ENCODE results near the gene GALR3.

Gene GALR3

GRCh38 chr22:37846433-37846832 is 23.3 kb downstream of the GALR3 start:
- no peak overlapping the region for H3K27ac ChIP-seq (ENCODE audit: low read depth, low read length)
- no peak overlapping the region for H3K9ac ChIP-seq (ENCODE audit: low read depth in 1 of 2, low read length in 2 of 2)
- peaks cover 2 to 5% of the 10 kb centered on the region in 2 donors for H3K36me3 ChIP-seq (ENCODE audit: control insufficient read depth in 1 of 2, insufficient read depth in 2 of 2, low read length in 2 of 2)
- no peak overlapping the region for H3K4me3 ChIP-seq (ENCODE audit: low read depth in 1 of 2, low read length in 2 of 2)
- no peaks in the 10 kb centered on the region for H3K27me3 ChIP-seq (ENCODE audit: control insufficient read depth in 1 of 2, insufficient read depth in 2 of 2, low read length in 2 of 2)
- H3K4me1 ChIP-seq (ENCODE audit: control insufficient read depth in 1 of 2, insufficient read depth in 2 of 2, low read length in 2 of 2), result peaks cover 26 to 28% of the 10 kb centered on the region in 2 donors
- no peaks in the 10 kb centered on the region for H3K9me3 ChIP-seq (ENCODE audit: control insufficient read depth in 1 of 2, low read length in 2 of 2)

- Histone ChIP-seq H3K27me3 (ENCODE audit: control insufficient read depth in 1 of 2, insufficient read depth in 2 of 2, low read length in 2 of 2) (no peaks in the 10 kb centered on the region), H3K9ac (ENCODE audit: low read depth in 1 of 2, low read length in 2 of 2) (peak overlapping the region; percentile 78 to 90), H3K4me3 (ENCODE audit: low read depth in 1 of 2, low read length in 2 of 2) (peak overlapping the region; percentile 93 to 98), H3K27ac (ENCODE audit: low read depth, low read length) (peak overlapping the region; percentile 88), H3K4me1 (ENCODE audit: control insufficient read depth in 1 of 2, insufficient read depth in 2 of 2, low read length in 2 of 2) (peaks cover 14 to 15% of the 10 kb centered on the region in 2 donors), H3K36me3 (ENCODE audit: control insufficient read depth in 1 of 2, insufficient read depth in 2 of 2, low read length in 2 of 2) (peaks cover 13 to 23% of the 10 kb centered on the region in 2 donors), H3K9me3 (ENCODE audit: control insufficient read depth in 1 of 2, low read length in 2 of 2) (no peaks in the 10 kb centered on the region)
Measured at GRCh38 chr22:37848587-37849088, 25.5 kb downstream of the GALR3 start.

- Histone ChIP-seq H3K9me3 (ENCODE audit: control insufficient read depth in 1 of 2, low read length in 2 of 2) (no peaks in the 10 kb centered on the region), H3K36me3 (ENCODE audit: control insufficient read depth in 1 of 2, insufficient read depth in 2 of 2, low read length in 2 of 2) (peaks cover 18 to 29% of the 10 kb centered on the region in 2 donors), H3K4me1 (ENCODE audit: control insufficient read depth in 1 of 2, insufficient read depth in 2 of 2, low read length in 2 of 2) (peaks cover 14 to 15% of the 10 kb centered on the region in 2 donors), H3K27me3 (ENCODE audit: control insufficient read depth in 1 of 2, insufficient read depth in 2 of 2, low read length in 2 of 2) (no peaks in the 10 kb centered on the region), H3K9ac (ENCODE audit: low read depth in 1 of 2, low read length in 2 of 2) (peak within 1 kb of the TSS; percentile 78 to 90), H3K27ac (ENCODE audit: low read depth, low read length) (peak within 1 kb of the TSS; percentile 88), H3K4me3 (ENCODE audit: low read depth in 1 of 2, low read length in 2 of 2) (peak within 1 kb of the TSS; percentile 93 to 98)
Measured at GRCh38 chr22:37849089-37849751, 26.0 kb downstream of the GALR3 start, which contains the start of gene EIF3L. Gene EIF3L (plus strand): TSS chr22:37849419. CDS start chr22:37849450, 31 bp downstream.

GRCh38 chr22:37850801-37851200 is 27.6 kb downstream of the GALR3 start:
- H3K9me3 ChIP-seq (ENCODE audit: control insufficient read depth in 1 of 2, low read length in 2 of 2), result no peaks in the 10 kb centered on the region
- peaks cover 14 to 15% of the 10 kb centered on the region in 2 donors for H3K4me1 ChIP-seq (ENCODE audit: control insufficient read depth in 1 of 2, insufficient read depth in 2 of 2, low read length in 2 of 2)
- peaks cover 18 to 45% of the 10 kb centered on the region in 2 donors for H3K36me3 ChIP-seq (ENCODE audit: control insufficient read depth in 1 of 2, insufficient read depth in 2 of 2, low read length in 2 of 2)
- no peak overlapping the region for H3K27ac ChIP-seq (ENCODE audit: low read depth, low read length)
- no peaks in the 10 kb centered on the region for H3K27me3 ChIP-seq (ENCODE audit: control insufficient read depth in 1 of 2, insufficient read depth in 2 of 2, low read length in 2 of 2)
- H3K4me3 ChIP-seq (ENCODE audit: low read depth in 1 of 2, low read length in 2 of 2), result no peak overlapping the region
- no peak overlapping the region for H3K9ac ChIP-seq (ENCODE audit: low read depth in 1 of 2, low read length in 2 of 2)

GRCh38 chr22:37852418-37852817 is 29.2 kb downstream of the GALR3 start:
- H3K27me3 ChIP-seq (ENCODE audit: control insufficient read depth in 1 of 2, insufficient read depth in 2 of 2, low read length in 2 of 2), result no peaks in the 10 kb centered on the region
- no peak overlapping the region for H3K27ac ChIP-seq (ENCODE audit: low read depth, low read length)
- no peaks in the 10 kb centered on the region for H3K9me3 ChIP-seq (ENCODE audit: control insufficient read depth in 1 of 2, low read length in 2 of 2)
- H3K4me3 ChIP-seq (ENCODE audit: low read depth in 1 of 2, low read length in 2 of 2), result no peak overlapping the region
- H3K36me3 ChIP-seq (ENCODE audit: control insufficient read depth in 1 of 2, insufficient read depth in 2 of 2, low read length in 2 of 2), result peaks cover 18 to 54% of the 10 kb centered on the region in 2 donors
- no peak overlapping the region for H3K9ac ChIP-seq (ENCODE audit: low read depth in 1 of 2, low read length in 2 of 2)
- peaks cover 14 to 15% of the 10 kb centered on the region in 2 donors for H3K4me1 ChIP-seq (ENCODE audit: control insufficient read depth in 1 of 2, insufficient read depth in 2 of 2, low read length in 2 of 2)

GRCh38 chr22:37854946-37855345 is 31.8 kb downstream of the GALR3 start:
- Histone ChIP-seq H3K4me1 (ENCODE audit: control insufficient read depth in 1 of 2, insufficient read depth in 2 of 2, low read length in 2 of 2) (peaks cover 3 to 9% of the 10 kb centered on the region in 2 donors), H3K36me3 (ENCODE audit: control insufficient read depth in 1 of 2, insufficient read depth in 2 of 2, low read length in 2 of 2) (peaks cover 28 to 71% of the 10 kb centered on the region in 2 donors), H3K27ac (ENCODE audit: low read depth, low read length) (no peak overlapping the region), H3K9ac (ENCODE audit: low read depth in 1 of 2, low read length in 2 of 2) (no peak overlapping the region), H3K4me3 (ENCODE audit: low read depth in 1 of 2, low read length in 2 of 2) (no peak overlapping the region), H3K27me3 (ENCODE audit: control insufficient read depth in 1 of 2, insufficient read depth in 2 of 2, low read length in 2 of 2) (no peaks in the 10 kb centered on the region), H3K9me3 (ENCODE audit: control insufficient read depth in 1 of 2, low read length in 2 of 2) (no peaks in the 10 kb centered on the region)

GRCh38 chr22:37855462-37855861 is 32.3 kb downstream of the GALR3 start:
- Histone ChIP-seq H3K36me3 (ENCODE audit: control insufficient read depth in 1 of 2, insufficient read depth in 2 of 2, low read length in 2 of 2) (peaks cover 31 to 75% of the 10 kb centered on the region in 2 donors), H3K9me3 (ENCODE audit: control insufficient read depth in 1 of 2, low read length in 2 of 2) (no peaks in the 10 kb centered on the region), H3K4me3 (ENCODE audit: low read depth in 1 of 2, low read length in 2 of 2) (no peak overlapping the region), H3K27ac (ENCODE audit: low read depth, low read length) (no peak overlapping the region), H3K27me3 (ENCODE audit: control insufficient read depth in 1 of 2, insufficient read depth in 2 of 2, low read length in 2 of 2) (no peaks in the 10 kb centered on the region), H3K9ac (ENCODE audit: low read depth in 1 of 2, low read length in 2 of 2) (no peak overlapping the region), H3K4me1 (ENCODE audit: control insufficient read depth in 1 of 2, insufficient read depth in 2 of 2, low read length in 2 of 2) (peaks cover 0 to 6% of the 10 kb centered on the region in 2 donors)

GRCh38 chr22:37860796-37861421 is 37.7 kb downstream of the GALR3 start:
- Histone ChIP-seq H3K27me3 (ENCODE audit: control insufficient read depth in 1 of 2, insufficient read depth in 2 of 2, low read length in 2 of 2) (no peaks in the 10 kb centered on the region), H3K9ac (ENCODE audit: low read depth in 1 of 2, low read length in 2 of 2) (no peak overlapping the region), H3K9me3 (ENCODE audit: control insufficient read depth in 1 of 2, low read length in 2 of 2) (no peaks in the 10 kb centered on the region), H3K4me3 (ENCODE audit: low read depth in 1 of 2, low read length in 2 of 2) (no peak overlapping the region), H3K27ac (ENCODE audit: low read depth, low read length) (no peak overlapping the region), H3K36me3 (ENCODE audit: control insufficient read depth in 1 of 2, insufficient read depth in 2 of 2, low read length in 2 of 2) (peaks cover 35 to 77% of the 10 kb centered on the region in 2 donors), H3K4me1 (ENCODE audit: control insufficient read depth in 1 of 2, insufficient read depth in 2 of 2, low read length in 2 of 2) (peaks cover 5 to 10% of the 10 kb centered on the region in 2 donors)

GRCh38 chr22:37862570-37863325 is 39.6 kb downstream of the GALR3 start:
- Histone ChIP-seq H3K4me3 (ENCODE audit: low read depth in 1 of 2, low read length in 2 of 2) (no peak overlapping the region), H3K27me3 (ENCODE audit: control insufficient read depth in 1 of 2, insufficient read depth in 2 of 2, low read length in 2 of 2) (no peaks in the 10 kb centered on the region), H3K9me3 (ENCODE audit: control insufficient read depth in 1 of 2, low read length in 2 of 2) (no peaks in the 10 kb centered on the region), H3K36me3 (ENCODE audit: control insufficient read depth in 1 of 2, insufficient read depth in 2 of 2, low read length in 2 of 2) (peaks cover 38 to 77% of the 10 kb centered on the region in 2 donors), H3K9ac (ENCODE audit: low read depth in 1 of 2, low read length in 2 of 2) (no peak overlapping the region), H3K4me1 (ENCODE audit: control insufficient read depth in 1 of 2, insufficient read depth in 2 of 2, low read length in 2 of 2) (peaks cover 5 to 10% of the 10 kb centered on the region in 2 donors), H3K27ac (ENCODE audit: low read depth, low read length) (no peak overlapping the region)

- Histone ChIP-seq H3K27me3 (ENCODE audit: control insufficient read depth in 1 of 2, insufficient read depth in 2 of 2, low read length in 2 of 2) (no peaks in the 10 kb centered on the region), H3K4me3 (ENCODE audit: low read depth in 1 of 2, low read length in 2 of 2) (no peak overlapping the region), H3K27ac (ENCODE audit: low read depth, low read length) (no peak overlapping the region), H3K9ac (ENCODE audit: low read depth in 1 of 2, low read length in 2 of 2) (no peak overlapping the region), H3K4me1 (ENCODE audit: control insufficient read depth in 1 of 2, insufficient read depth in 2 of 2, low read length in 2 of 2) (peaks cover 5 to 10% of the 10 kb centered on the region in 2 donors), H3K36me3 (ENCODE audit: control insufficient read depth in 1 of 2, insufficient read depth in 2 of 2, low read length in 2 of 2) (peaks cover 37 to 76% of the 10 kb centered on the region in 2 donors), H3K9me3 (ENCODE audit: control insufficient read depth in 1 of 2, low read length in 2 of 2) (no peaks in the 10 kb centered on the region)
Measured at GRCh38 chr22:37865510-37865909, 42.3 kb downstream of the GALR3 start.
